CD14-positive monocyte (primary cell): Measurements from ENCODE around the gene RNU6-9. TPM values are rescaled to one million over a fixed set of nuclear protein-coding genes. Genes with fewer than 3 reads are reported as not detected.

Experiments used
- DNase-seq, 3 donors: peaks; one replicate each; pipeline ENCODE4 v3.0.0-alpha.2; 2011 to 2022
- H2AFZ ChIP-seq: 2 replicates; pipeline ENCODE4 v1.6.0; 2012; ENCODE audit warnings: mild to moderate bottlenecking, low read depth, low read length, inconsistent platforms; ENCODE audit not compliant: insufficient read depth, poor library complexity, severe bottlenecking
- H3K27ac ChIP-seq, 2 donors: 1 replicate in 1 of 2; 2 replicates in 1 of 2; pipeline ENCODE4 v1.5.1; 2012 to 2013; ENCODE audit warnings: low read length in 2 of 2, control low read depth in 1 of 2, inconsistent platforms in 1 of 2, low read depth in 1 of 2, mild to moderate bottlenecking in 1 of 2
- H3K27me3 ChIP-seq, 2 donors: one replicate each; pipeline versions ENCODE4 v1.6.0 to v1.6.1; 2011 to 2013; ENCODE audit warnings: low read length in 2 of 2; ENCODE audit not compliant: control insufficient read depth in 2 of 2, insufficient read depth in 2 of 2
- H3K36me3 ChIP-seq, 2 donors: replicated peaks in 1 of 2; 1 replicate in 1 of 2; 2 replicates in 1 of 2; pipeline versions ENCODE4 v1.5.1 to v1.6.1; 2012 to 2013; ENCODE audit warnings: low read length in 2 of 2, control low read depth in 1 of 2, inconsistent platforms in 1 of 2, mild to moderate bottlenecking in 1 of 2; ENCODE audit not compliant: insufficient read depth in 2 of 2, control insufficient read depth in 1 of 2
- H3K4me1 ChIP-seq, 2 donors: 1 replicate in 1 of 2; 2 replicates in 1 of 2; pipeline versions ENCODE4 v1.5.1 to v1.6.1; 2012 to 2013; ENCODE audit warnings: low read length in 2 of 2, control low read depth in 1 of 2, inconsistent platforms in 1 of 2, mild to moderate bottlenecking in 1 of 2, moderate library complexity in 1 of 2; ENCODE audit not compliant: insufficient read depth in 2 of 2, control insufficient read depth in 1 of 2
- H3K4me2 ChIP-seq: replicated peaks from 2 replicates; pipeline ENCODE3; 2012; ENCODE audit warnings: low read length, moderate library complexity, mild to moderate bottlenecking; ENCODE audit not compliant: poor library complexity, severe bottlenecking; ENCODE audit errors: extremely low read depth
- H3K4me3 ChIP-seq, 3 experiments: fragments of 200-600 bp in 1 of 3; sonication (generic) in 1 of 3; replicated peaks in 1 of 3; 1 replicate in 2 of 3; 2 replicates in 1 of 3; pipeline ENCODE4 v1.5.1; 2011 to 2013; ENCODE audit warnings: low read length in 3 of 3, mild to moderate bottlenecking in 3 of 3, control low read depth in 2 of 3, low read depth in 2 of 3, inconsistent platforms in 1 of 3, moderate library complexity in 1 of 3
- H3K79me2 ChIP-seq: 2 replicates; pipeline ENCODE4 v1.6.0; 2012; ENCODE audit warnings: mild to moderate bottlenecking, control low read depth, inconsistent platforms, low read length, moderate library complexity; ENCODE audit not compliant: insufficient read depth
- H3K9ac ChIP-seq: 2 replicates; pipeline ENCODE4 v1.6.0; 2017; ENCODE audit warnings: low read length, mild to moderate bottlenecking; ENCODE audit not compliant: insufficient read depth, poor library complexity, severe bottlenecking
- H3K9me3 ChIP-seq, 2 donors: replicated peaks in 1 of 2; 1 replicate in 1 of 2; 2 replicates in 1 of 2; pipeline versions ENCODE4 v1.5.1 to v1.6.1; 2012 to 2013; ENCODE audit warnings: low read length in 2 of 2, control low read depth in 1 of 2; ENCODE audit not compliant: control insufficient read depth in 1 of 2, insufficient read depth in 1 of 2
- H4K20me1 ChIP-seq: 2 replicates; pipeline ENCODE4 v1.6.0; 2012; ENCODE audit warnings: mild to moderate bottlenecking, low read length, control low read depth, moderate library complexity; ENCODE audit not compliant: insufficient read depth
- H3K27ac Mint-ChIP-seq, 7 donors: one replicate each; pipeline ENCODE4 v1.8.0; 2020; ENCODE audit warnings: mild to moderate bottlenecking in 7 of 7, mixed read lengths in 7 of 7, moderate library complexity in 6 of 7, inconsistent platforms in 2 of 7
- H3K27me3 Mint-ChIP-seq, 3 donors: one replicate each; pipeline ENCODE4 v1.8.0; 2021 to 2022; ENCODE audit warnings: low read depth in 3 of 3, mild to moderate bottlenecking in 3 of 3, mixed read lengths in 3 of 3, moderate library complexity in 3 of 3, inconsistent platforms in 1 of 3
- H3K36me3 Mint-ChIP-seq, 2 donors: one replicate each; pipeline ENCODE4 v1.8.0; 2020; ENCODE audit warnings: mixed read lengths in 2 of 2, inconsistent platforms in 1 of 2, mild to moderate bottlenecking in 1 of 2
- H3K4me1 Mint-ChIP-seq: one replicate; pipeline ENCODE4 v1.8.0; 2020; ENCODE audit warnings: mild to moderate bottlenecking, mixed read lengths
- H3K4me3 Mint-ChIP-seq, 2 donors: one replicate each; pipeline ENCODE4 v1.8.0; 2020; ENCODE audit warnings: mild to moderate bottlenecking in 2 of 2, mixed read lengths in 2 of 2, moderate library complexity in 1 of 2
- H3K9me3 Mint-ChIP-seq, 7 donors: one replicate each; pipeline ENCODE4 v1.8.0; 2020 to 2022; ENCODE audit warnings: mixed read lengths in 7 of 7, mild to moderate bottlenecking in 6 of 7, moderate library complexity in 6 of 7, inconsistent platforms in 2 of 7
- CTCF ChIP-seq: fragments of 200-600 bp; IDR thresholded peaks from one replicate; pipeline ENCODE4 v1.8.0; 2022; ENCODE audit warnings: antibody characterized with exemption, mild to moderate bottlenecking
- WGBS: methylation state at CpG from one replicate; pipeline ENCODE4 v1.1.5; 2013; ENCODE audit warnings: missing lambda C conversion rate; ENCODE audit not compliant: insufficient coverage; 5-methylcytosine and 5-hydroxymethylcytosine counted together
- intact Hi-C, 2 donors: fragments of 100-400 bp; cut with micrococcal nuclease; formaldehyde crosslinking; loops; one replicate each; pipeline versions ENCODE4 v1.15.0 to v1.15.1; 2023
- polyA plus RNA-seq, 3 donors: library from polyadenylated mRNA; depleted of rRNA in 1 of 3; unstranded in 2 of 3; stranded (reverse) in 1 of 3; fragments of 300-500 nt in 2 of 3; fragments of >200 nt in 1 of 3; fragmentation: Illumina TruSeq in 2 of 3; gene quantifications; 1 replicate in 2 of 3; 2 replicates in 1 of 3; pipeline ENCODE4 v1.2.3, GENCODE V29; 2012 to 2021

Gene RNU6-9
- polyA plus RNA-seq, 3 donors = not detected

DNA sequence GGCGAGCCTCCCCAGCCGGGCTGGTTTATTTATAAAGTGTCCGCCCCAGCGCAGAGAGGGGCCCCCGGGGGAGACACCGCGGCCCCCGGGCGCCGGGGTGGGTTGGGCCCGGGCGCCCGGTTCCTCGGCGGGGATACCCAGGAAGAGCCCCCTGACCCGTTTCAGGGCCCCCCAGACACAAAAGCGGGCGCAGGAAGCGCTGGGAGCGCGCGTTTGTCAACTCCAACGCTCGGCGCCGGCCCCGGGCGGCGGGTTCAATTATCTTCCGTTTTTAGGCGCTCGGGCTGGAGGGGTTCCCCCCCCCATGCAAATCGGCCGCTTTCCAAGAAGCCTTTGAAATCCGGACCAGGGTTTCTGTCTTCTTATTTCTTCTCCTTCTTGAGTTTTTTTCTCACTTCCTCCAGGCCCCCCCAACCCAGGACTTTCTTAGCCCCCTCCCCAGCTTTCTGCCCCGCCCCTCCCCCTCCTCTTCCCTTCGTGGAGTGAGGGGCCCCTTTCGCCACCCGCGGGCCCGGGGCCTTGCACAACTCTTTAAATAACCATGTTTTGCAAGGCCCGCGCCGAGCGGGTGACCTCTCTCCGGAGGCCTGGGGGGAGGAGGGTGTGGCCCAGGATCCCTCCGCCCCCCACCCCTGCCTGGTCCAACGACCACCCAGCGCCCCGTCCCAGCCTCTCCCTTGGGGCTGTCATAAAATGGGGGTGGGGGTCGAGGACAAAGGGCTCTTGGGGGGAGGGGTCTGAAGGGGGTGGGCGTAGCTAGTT, 33.5 kb downstream of the RNU6-9 start:
- H3K27ac Mint-ChIP-seq = peak overlapping the region in 6 of 7 donors; percentile 79 to 96 (median 92)
- Histone ChIP-seq H3K9me3 (no peaks in the 10 kb centered on the region), H3K27me3 (no peaks in the 10 kb centered on the region), H3K4me3 (peak overlapping the region; percentile 89 to 99 (median 90)), H4K20me1 (peaks cover 45% of the 10 kb centered on the region), H3K9ac (peak overlapping the region; percentile 88), H3K4me2 (peak overlapping the region; percentile 99), H2AFZ (peak overlapping the region; percentile 53), H3K79me2 (peaks cover 78% of the 10 kb centered on the region), H3K36me3 (peaks cover 7 to 15% of the 10 kb centered on the region in 2 donors), H3K4me1 (peaks cover 38 to 51% of the 10 kb centered on the region in 2 donors), H3K27ac (peak overlapping the region; percentile 85 to 87)
- peak; percentile 77 to 87 (median 86) for DNase-seq
- intact Hi-C loops = loop anchor here (2.0 to 10.0 kb wide), 3 partner anchors 14 to 318 kb away; partner anchors contain the start of genes ATP5F1D (in 1 of the 2), GPX4 (in 1 of the 2) and MIDN (in 1 of the 2)
- WGBS = under 1% methylated on average over 25 of the region's 52 CpGs
- peaks cover 0 to 2% (median 0%) of the 10 kb centered on the region in 7 donors for H3K9me3 Mint-ChIP-seq
- H3K36me3 Mint-ChIP-seq = peaks cover 12 to 26% of the 10 kb centered on the region in 2 donors
- peaks cover 42% of the 10 kb centered on the region for H3K4me1 Mint-ChIP-seq
- H3K27me3 Mint-ChIP-seq = peaks cover 5 to 8% (median 6%) of the 10 kb centered on the region in 3 donors
- TF ChIP-seq CTCF = no peak
- peak overlapping the region; percentile 83 to 89 for H3K4me3 Mint-ChIP-seq

DNA sequence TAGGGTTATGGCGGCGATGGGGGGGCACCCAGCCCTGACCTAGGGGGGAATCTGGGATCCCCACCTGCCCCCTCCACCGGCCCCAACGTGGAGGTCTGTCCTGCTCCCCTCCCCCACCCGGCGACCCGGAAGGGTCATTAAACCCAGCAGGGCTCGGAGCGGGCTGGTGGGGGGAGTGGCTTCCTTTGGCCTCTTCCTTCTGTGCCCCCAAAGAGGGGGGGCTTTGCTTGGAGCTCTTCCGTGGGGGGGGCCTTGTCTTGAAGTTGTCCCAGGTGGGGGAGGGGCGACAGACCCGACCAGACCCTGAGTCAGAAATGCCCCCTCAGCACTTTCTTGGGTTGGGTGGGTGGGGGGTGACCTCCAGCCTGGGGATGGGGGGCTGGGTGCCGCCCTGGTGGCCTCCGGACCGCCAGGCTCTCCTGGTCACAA, 34.1 kb downstream of the RNU6-9 start:
- WGBS = 60% methylated on average over 1 of the region's 15 CpGs
- Histone ChIP-seq H3K9ac (peak overlapping the region; percentile 88), H2AFZ (no peak overlapping the region), H3K36me3 (peaks cover 7 to 21% of the 10 kb centered on the region in 2 donors), H3K4me1 (peaks cover 43 to 57% of the 10 kb centered on the region in 2 donors), H3K27ac (peak overlapping the region; percentile 85 to 87), H3K9me3 (no peaks in the 10 kb centered on the region), H3K27me3 (no peaks in the 10 kb centered on the region), H3K4me3 (peak overlapping the region; percentile 89 to 99 (median 90)), H3K79me2 (peaks cover 84% of the 10 kb centered on the region), H4K20me1 (peaks cover 51% of the 10 kb centered on the region), H3K4me2 (peak overlapping the region; percentile 99)
- H3K4me1 Mint-ChIP-seq = peaks cover 45% of the 10 kb centered on the region
- intact Hi-C loops = loop anchor here (2.0 to 10.0 kb wide), 3 partner anchors 13 to 317 kb away; partner anchors contain the start of genes ATP5F1D (in 1 of the 2), GPX4 (in 1 of the 2) and MIDN (in 1 of the 2)
- peak overlapping the region; percentile 40 to 96 (median 90) for H3K27ac Mint-ChIP-seq
- peaks cover 16 to 32% of the 10 kb centered on the region in 2 donors for H3K36me3 Mint-ChIP-seq
- no peak for DNase-seq
- no peak for TF ChIP-seq CTCF
- peak overlapping the region; percentile 83 to 89 for H3K4me3 Mint-ChIP-seq
- H3K9me3 Mint-ChIP-seq = peaks cover 0 to 2% (median 0%) of the 10 kb centered on the region in 7 donors
- H3K27me3 Mint-ChIP-seq = peaks cover 2 to 6% (median 5%) of the 10 kb centered on the region in 3 donors
